GM12874 (cell line): ENCODE measurements around the gene DLK1.

Source experiments
- TF ChIP-seq, protein P1 (sequence below): IDR thresholded peaks from 2 replicates; pipeline ENCODE4 v1.5.1; 2011; ENCODE audit warnings: low read depth, mild to moderate bottlenecking, control low read depth, low read length, moderate library complexity; ENCODE audit not compliant: insufficient read depth

The DLK1 gene

DNA sequence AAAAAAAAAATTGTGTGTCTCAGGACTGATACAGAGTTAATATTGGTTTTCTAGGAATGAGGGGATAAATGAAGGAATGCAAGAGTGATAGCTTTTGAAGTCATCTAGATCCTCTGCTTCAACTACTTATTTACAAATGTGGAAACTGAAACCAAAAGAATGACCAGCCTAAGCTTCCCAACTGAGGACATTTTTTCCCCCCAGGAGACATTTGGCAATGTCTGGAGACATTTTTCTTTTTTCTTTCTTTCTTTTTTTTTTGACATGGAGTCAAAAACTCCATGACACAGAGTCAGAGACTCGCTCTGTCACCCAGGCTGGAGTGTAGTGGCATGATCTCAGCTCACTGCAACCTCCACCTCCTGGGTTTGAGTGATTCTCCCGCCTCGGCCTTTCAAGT, 15.3 kb downstream of the DLK1 start:
- TF ChIP-seq, protein P1, sequence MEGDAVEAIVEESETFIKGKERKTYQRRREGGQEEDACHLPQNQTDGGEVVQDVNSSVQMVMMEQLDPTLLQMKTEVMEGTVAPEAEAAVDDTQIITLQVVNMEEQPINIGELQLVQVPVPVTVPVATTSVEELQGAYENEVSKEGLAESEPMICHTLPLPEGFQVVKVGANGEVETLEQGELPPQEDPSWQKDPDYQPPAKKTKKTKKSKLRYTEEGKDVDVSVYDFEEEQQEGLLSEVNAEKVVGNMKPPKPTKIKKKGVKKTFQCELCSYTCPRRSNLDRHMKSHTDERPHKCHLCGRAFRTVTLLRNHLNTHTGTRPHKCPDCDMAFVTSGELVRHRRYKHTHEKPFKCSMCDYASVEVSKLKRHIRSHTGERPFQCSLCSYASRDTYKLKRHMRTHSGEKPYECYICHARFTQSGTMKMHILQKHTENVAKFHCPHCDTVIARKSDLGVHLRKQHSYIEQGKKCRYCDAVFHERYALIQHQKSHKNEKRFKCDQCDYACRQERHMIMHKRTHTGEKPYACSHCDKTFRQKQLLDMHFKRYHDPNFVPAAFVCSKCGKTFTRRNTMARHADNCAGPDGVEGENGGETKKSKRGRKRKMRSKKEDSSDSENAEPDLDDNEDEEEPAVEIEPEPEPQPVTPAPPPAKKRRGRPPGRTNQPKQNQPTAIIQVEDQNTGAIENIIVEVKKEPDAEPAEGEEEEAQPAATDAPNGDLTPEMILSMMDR, result no peak

DNA sequence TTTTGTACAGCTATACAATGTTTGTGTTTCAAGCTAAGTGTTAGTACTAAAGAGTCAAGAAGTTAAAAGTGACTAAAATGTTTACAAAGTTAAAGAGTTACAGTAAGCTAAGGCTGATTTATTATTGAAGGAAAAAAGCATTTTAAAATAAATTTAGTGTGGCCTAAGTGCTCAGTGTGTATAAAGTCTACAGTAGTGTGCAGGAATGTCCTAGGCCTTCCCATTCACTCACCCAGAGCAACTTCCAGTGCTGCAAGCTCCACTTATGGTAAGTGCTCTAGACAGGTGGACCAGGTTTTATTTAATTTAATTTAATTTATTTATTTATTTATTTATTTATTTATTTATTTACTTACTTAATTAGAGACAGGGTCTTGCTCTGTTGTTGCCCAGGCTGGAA, 19.6 kb downstream of the DLK1 start:
- TF ChIP-seq, protein P1, result no peak

DNA sequence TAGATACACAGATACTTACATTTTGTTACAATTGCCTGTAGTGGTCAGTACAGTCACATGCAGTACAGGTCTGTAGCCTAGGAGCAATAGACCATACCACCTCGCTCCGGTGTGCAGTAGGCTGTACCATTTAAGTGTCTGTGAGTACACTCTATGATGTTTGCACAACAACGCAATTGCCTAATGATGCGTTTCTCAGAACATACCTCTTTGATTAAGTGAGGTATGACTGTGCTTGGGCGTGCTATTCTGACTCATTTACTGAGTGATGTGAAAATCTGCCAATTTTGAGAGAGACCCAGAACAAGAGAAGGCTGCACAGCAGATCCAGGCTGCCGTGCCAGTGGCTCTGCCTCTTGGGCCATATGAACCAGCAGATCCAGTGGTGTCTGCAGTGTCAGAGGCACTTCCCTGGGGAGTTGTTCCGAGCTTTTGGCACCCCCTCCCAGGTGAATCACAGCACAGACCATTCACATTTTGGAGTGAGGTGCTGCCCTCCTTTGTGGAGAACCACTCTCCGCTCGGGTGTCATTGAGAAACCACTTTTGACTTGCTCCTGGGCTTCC, 20.4 kb downstream of the DLK1 start:
- TF ChIP-seq, protein P1, result no peak

DNA sequence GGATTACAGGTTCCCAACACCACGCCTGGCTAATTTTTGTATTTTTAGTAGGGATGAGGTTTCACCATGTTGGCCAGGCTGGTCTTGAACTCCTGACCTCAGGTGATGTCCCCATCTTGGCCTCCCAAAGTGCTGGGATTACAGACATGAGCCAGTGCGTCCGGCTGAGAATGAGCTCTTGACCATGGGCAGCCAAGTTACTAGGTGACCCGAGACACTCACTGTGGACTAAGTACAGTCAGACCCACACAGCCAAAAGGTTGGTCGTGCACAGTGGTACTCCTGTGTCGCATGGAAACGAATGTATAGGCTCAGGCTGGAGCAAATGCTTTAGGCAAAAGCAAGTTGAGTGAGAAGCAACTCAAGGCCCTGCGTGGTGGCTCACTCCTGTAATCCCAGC, 21.0 kb downstream of the DLK1 start:
- TF ChIP-seq, protein P1, result no peak

DNA sequence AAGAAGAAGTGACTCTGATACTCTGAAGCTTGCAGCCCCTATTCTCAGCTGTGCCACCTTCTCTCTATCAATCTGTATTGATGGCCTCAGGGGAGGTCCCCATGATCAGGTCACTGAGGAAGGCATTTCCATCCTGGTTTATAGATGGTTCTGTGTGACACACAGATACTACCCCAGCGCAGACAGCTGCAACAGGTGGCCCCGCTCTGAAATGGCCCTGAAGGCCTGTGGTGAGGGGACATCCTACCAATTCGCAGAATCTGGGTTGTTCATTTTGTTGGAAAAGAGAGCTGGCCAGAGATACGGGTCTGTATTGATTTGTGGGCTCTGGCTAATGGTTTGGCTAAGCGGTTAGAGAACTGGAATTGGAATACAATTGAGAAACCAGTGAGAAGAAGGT, 21.7 kb downstream of the DLK1 start:
- TF ChIP-seq, protein P1, result no peak

DNA sequence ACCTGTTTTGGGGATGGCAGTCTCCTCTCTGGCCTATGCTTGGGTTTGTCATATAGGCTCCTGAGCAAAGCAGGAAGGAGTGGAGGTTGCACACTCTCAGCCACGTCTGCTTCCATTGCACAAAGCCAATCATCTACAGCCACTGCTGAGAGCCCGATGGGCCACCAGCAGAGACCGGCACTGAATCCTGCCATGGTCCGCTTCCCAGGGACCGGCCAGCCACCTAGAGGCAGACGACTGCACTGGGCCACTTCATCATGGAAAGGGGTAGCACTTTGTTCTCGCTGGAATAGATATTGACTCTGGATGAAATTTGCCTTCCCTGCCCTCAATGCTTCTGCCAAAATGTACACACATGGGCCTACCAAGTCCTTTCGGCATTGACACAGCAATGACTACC, 22.3 kb downstream of the DLK1 start:
- TF ChIP-seq, protein P1, result no peak

DNA sequence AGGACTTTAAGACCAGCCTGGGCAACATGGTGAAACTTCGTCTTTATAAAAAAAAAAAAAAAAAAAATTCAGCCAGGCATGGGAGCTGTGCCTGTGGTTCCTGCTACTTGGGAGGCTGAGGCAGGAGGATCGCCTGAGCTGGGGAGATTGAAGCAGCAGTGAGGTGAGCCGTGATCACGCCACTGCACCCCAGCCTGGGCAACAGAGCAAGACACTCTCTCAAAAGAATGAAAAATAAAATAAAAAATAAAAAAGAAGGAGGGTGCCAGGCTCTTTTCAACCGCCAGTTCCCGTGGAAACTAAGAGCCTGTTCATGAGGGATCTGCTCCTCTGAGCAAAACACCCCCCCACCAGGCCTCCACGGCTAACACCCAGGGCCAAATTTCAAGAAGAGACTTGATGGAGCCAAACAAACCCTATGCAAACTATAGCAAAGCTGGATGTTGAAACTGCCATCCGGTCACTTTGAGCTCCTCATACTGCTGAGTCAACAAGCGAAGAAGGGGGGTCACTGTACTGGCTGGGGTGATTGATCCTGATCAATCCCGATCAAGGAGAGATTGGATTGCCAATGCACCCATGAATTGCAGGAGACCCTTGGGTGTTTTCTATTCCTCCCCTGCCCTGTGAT, 23.4 kb downstream of the DLK1 start:
- TF ChIP-seq, protein P1, result no peak
